PFSK-1 (cell line): Measurements from ENCODE around the gene PPIL4.

Experiments
- FOXP2 ChIP-seq: optimal IDR thresholded peaks from 2 replicates; pipeline ENCODE3; 2011; ENCODE audit warnings: borderline replicate concordance, control low read depth, inconsistent platforms; ENCODE audit not compliant: insufficient read depth; ENCODE audit errors: extremely low read length, extremely low read depth
- POLR2AphosphoS5 ChIP-seq: IDR thresholded peaks from 2 replicates; pipeline ENCODE4 v1.6.1; 2012; ENCODE audit warnings: low read depth, mild to moderate bottlenecking, control low read depth, low read length, moderate library complexity
- TAF1 ChIP-seq: IDR thresholded peaks from 2 replicates; pipeline ENCODE4 v1.6.1; 2012; ENCODE audit warnings: low read length, control low read depth, borderline replicate concordance; ENCODE audit not compliant: insufficient read depth
- TF ChIP-seq, protein P1 (sequence below), 2 experiments: IDR thresholded peaks; 2 replicates each; pipeline versions ENCODE4 v1.6.1 to v1.8.0; 2011 to 2012; ENCODE audit warnings: low read depth in 2 of 2, low read length in 2 of 2, control low read depth in 1 of 2, inconsistent platforms in 1 of 2, mild to moderate bottlenecking in 1 of 2, moderate library complexity in 1 of 2; ENCODE audit not compliant: insufficient read depth in 1 of 2

DNA sequence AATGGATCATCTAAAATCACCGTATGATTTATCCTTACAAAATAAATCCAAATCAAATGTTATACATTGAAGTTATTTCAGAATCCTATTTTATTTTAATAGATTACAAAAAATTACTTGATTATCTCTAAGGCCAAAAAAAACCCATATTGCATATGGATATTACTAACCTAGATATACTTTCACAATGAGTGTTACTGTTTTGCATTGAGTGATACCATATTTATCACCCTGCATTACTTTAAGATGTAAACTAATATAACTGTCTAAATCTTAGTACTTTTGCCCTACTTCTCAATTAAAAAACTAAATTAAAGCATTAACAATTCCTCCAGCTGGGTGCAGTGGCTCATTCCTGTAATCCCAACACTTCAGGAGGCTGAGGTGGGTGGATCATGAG, 11.1 kb downstream of the PPIL4 start:
- TF ChIP-seq POLR2AphosphoS5 = no peak
- TF ChIP-seq TAF1 = no peak
- TF ChIP-seq, protein P1, sequence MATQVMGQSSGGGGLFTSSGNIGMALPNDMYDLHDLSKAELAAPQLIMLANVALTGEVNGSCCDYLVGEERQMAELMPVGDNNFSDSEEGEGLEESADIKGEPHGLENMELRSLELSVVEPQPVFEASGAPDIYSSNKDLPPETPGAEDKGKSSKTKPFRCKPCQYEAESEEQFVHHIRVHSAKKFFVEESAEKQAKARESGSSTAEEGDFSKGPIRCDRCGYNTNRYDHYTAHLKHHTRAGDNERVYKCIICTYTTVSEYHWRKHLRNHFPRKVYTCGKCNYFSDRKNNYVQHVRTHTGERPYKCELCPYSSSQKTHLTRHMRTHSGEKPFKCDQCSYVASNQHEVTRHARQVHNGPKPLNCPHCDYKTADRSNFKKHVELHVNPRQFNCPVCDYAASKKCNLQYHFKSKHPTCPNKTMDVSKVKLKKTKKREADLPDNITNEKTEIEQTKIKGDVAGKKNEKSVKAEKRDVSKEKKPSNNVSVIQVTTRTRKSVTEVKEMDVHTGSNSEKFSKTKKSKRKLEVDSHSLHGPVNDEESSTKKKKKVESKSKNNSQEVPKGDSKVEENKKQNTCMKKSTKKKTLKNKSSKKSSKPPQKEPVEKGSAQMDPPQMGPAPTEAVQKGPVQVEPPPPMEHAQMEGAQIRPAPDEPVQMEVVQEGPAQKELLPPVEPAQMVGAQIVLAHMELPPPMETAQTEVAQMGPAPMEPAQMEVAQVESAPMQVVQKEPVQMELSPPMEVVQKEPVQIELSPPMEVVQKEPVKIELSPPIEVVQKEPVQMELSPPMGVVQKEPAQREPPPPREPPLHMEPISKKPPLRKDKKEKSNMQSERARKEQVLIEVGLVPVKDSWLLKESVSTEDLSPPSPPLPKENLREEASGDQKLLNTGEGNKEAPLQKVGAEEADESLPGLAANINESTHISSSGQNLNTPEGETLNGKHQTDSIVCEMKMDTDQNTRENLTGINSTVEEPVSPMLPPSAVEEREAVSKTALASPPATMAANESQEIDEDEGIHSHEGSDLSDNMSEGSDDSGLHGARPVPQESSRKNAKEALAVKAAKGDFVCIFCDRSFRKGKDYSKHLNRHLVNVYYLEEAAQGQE (IDR thresholded peaks at IDR 0.05; ENCODE audit: insufficient read depth in 1 of 2, low read depth in 2 of 2, low read length in 2 of 2) = no peak
- TF ChIP-seq FOXP2 = no peak
